Effector memory CD4-positive, alpha-beta T cell (primary cell): ENCODE results near the gene SOBP.
A peak's percentile ranks its signal among the peaks of the same experiment; 100 is the strongest.

Experiments used
- DNase-seq, 3 donors: peaks; one replicate each; pipeline ENCODE4 v3.0.0-alpha.2; 2020
- H3K27ac ChIP-seq: 2 replicates; pipeline ENCODE4 v1.7.0; 2013; ENCODE audit warnings: mild to moderate bottlenecking, low read length, moderate library complexity; ENCODE audit not compliant: insufficient read depth, poor library complexity, severe bottlenecking
- H3K27me3 ChIP-seq: replicated peaks from 2 replicates; pipeline ENCODE4 v1.7.0; 2013; ENCODE audit warnings: mild to moderate bottlenecking, low read length; ENCODE audit not compliant: insufficient read depth, control insufficient read depth, poor library complexity, severe bottlenecking
- H3K36me3 ChIP-seq: 2 replicates; pipeline ENCODE4 v1.7.0; 2013; ENCODE audit warnings: mild to moderate bottlenecking, low read length, moderate library complexity; ENCODE audit not compliant: control insufficient read depth, insufficient read depth
- H3K4me1 ChIP-seq: 2 replicates; pipeline ENCODE4 v1.7.0; 2013; ENCODE audit warnings: low read length, mild to moderate bottlenecking; ENCODE audit not compliant: control insufficient read depth, insufficient read depth, poor library complexity, severe bottlenecking
- H3K4me3 ChIP-seq: 2 replicates; pipeline ENCODE4 v1.7.0; 2013; ENCODE audit warnings: low read length, low read depth, mild to moderate bottlenecking; ENCODE audit not compliant: insufficient read depth, poor library complexity, severe bottlenecking
- H3K9me3 ChIP-seq: 2 replicates; pipeline ENCODE4 v1.7.0; 2013; ENCODE audit warnings: mild to moderate bottlenecking, low read length, moderate library complexity; ENCODE audit not compliant: control insufficient read depth
- total RNA-seq, 3 donors: gene quantifications; one replicate each; lab custom pipeline; 2026; lab: John Stamatoyannopoulos, UW

Gene SOBP
- 0.17 to 0.39 (median 0.26) reads per million in 3 donors for total RNA-seq

GRCh38 chr6:107489636-107490565 lies at the start of gene SOBP:
SOBP (plus strand) TSS chr6:107490117; CDS start chr6:107490617, 500 bp downstream.
- peak in 2 of 3 donors; percentile 11 to 14 for DNase-seq
- peaks cover 46% of the 10 kb centered on the region for H3K27me3 ChIP-seq
- peak within 1 kb of the TSS; percentile 76 for H3K4me3 ChIP-seq

DNA sequence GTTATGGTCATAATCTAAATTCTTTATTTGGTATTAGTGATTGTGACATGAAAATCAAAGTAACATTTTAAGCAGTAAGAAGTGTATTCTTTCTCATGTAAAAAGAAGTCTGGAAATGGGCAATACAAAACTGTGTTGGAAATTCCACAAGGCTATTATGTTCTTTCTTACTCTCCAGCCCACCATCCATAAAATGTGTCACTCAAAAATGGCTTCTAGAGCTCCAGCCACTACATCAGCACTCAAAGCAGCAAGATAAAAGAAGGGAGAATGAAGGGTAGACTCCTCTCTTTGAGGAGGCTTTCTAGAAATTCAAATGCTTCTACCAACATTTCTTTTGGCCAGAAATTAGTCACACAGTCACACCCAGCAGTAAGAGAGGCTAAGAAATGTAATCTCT lies 49.0 kb upstream of the SOBP start:
- H3K4me1 ChIP-seq = no peaks in the 10 kb centered on the region
- H3K4me3 ChIP-seq = no peak overlapping the region
- no peak overlapping the region for H3K27ac ChIP-seq
- H3K36me3 ChIP-seq = no peaks in the 10 kb centered on the region
- no peaks in the 10 kb centered on the region for H3K27me3 ChIP-seq
- no peak for DNase-seq
- H3K9me3 ChIP-seq = no peaks in the 10 kb centered on the region

More at GRCh38 chr6:107489636-107490565, at the start of gene SOBP:
- H3K4me1 ChIP-seq = peaks cover 30% of the 10 kb centered on the region
- H3K36me3 ChIP-seq = no peaks in the 10 kb centered on the region
- no peaks in the 10 kb centered on the region for H3K9me3 ChIP-seq
- H3K27ac ChIP-seq = no peak within 1 kb of the TSS

DNA sequence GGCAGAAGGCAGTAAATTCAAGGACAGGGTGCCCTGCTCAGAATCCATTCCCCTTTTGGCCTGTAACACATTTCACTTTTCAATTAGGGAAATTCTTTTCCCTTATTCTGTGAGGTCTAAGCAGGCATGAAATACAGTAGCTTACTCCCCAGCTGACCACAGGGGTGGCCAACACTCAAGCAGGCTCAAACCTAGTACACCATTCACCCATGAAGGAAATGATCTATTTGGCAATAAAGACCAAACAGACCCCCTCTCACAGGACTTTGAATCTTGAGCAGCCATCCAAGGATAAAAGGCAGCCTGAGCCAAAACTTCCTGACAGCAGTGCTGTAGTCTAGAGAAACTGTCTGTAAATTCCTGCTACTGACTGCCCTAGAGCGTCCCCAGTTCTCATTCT lies 48.2 kb upstream of the SOBP start:
- no peaks in the 10 kb centered on the region for H3K9me3 ChIP-seq
- H3K27ac ChIP-seq = no peak overlapping the region
- no peaks in the 10 kb centered on the region for H3K36me3 ChIP-seq
- no peaks in the 10 kb centered on the region for H3K4me1 ChIP-seq
- no peaks in the 10 kb centered on the region for H3K27me3 ChIP-seq
- no peak overlapping the region for H3K4me3 ChIP-seq
- DNase-seq = no peak

- no peaks in the 10 kb centered on the region for H3K9me3 ChIP-seq
- no peaks in the 10 kb centered on the region for H3K27me3 ChIP-seq
- H3K27ac ChIP-seq = no peak overlapping the region
- no peaks in the 10 kb centered on the region for H3K4me1 ChIP-seq
- H3K4me3 ChIP-seq = no peak overlapping the region
- no peak for DNase-seq
- no peaks in the 10 kb centered on the region for H3K36me3 ChIP-seq
Observed at GRCh38 chr6:107442938-107443607, 46.8 kb upstream of the SOBP start.

- H3K27ac ChIP-seq = no peak overlapping the region
- no peak overlapping the region for H3K4me3 ChIP-seq
- no peak for DNase-seq
- H3K9me3 ChIP-seq = no peaks in the 10 kb centered on the region
- H3K4me1 ChIP-seq = no peaks in the 10 kb centered on the region
- H3K36me3 ChIP-seq = no peaks in the 10 kb centered on the region
- H3K27me3 ChIP-seq = no peaks in the 10 kb centered on the region
Observed at GRCh38 chr6:107443608-107444267, 46.2 kb upstream of the SOBP start.

GRCh38 chr6:107444277-107444676 lies 45.6 kb upstream of the SOBP start:
- DNase-seq = no peak
- no peak overlapping the region for H3K4me3 ChIP-seq
- no peaks in the 10 kb centered on the region for H3K27me3 ChIP-seq
- H3K9me3 ChIP-seq = no peaks in the 10 kb centered on the region
- H3K36me3 ChIP-seq = no peaks in the 10 kb centered on the region
- no peak overlapping the region for H3K27ac ChIP-seq
- no peaks in the 10 kb centered on the region for H3K4me1 ChIP-seq

DNA sequence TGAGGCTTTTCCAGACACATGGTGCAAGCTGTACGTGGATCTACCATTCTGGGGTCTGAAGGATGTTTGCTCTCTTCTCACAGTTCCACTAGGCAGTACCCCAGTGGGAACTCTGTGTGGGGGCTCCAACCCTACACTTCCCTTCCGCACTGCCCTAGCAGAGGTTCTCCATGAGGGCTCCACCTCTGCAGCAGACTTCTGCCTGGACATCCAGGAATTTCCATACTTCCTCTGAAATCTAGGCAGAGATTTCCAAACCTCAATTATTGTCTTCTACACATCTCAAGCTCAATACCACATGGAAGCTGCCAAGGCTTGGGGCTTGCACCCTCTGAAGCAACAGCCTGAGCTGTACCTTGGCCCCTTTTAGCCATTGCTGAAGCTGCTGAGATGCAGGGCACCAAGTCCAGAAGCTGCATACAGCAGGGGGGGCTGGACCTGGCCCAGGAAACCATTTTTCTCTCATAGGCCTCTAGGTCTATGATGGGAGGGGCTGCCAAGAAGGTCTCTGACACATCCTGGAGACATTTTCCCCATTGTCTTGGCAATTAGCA lies 42.2 kb upstream of the SOBP start:
- no peaks in the 10 kb centered on the region for H3K27me3 ChIP-seq
- no peaks in the 10 kb centered on the region for H3K4me1 ChIP-seq
- no peaks in the 10 kb centered on the region for H3K36me3 ChIP-seq
- no peaks in the 10 kb centered on the region for H3K9me3 ChIP-seq
- no peak overlapping the region for H3K4me3 ChIP-seq
- H3K27ac ChIP-seq = no peak overlapping the region
- DNase-seq = no peak

- H3K27me3 ChIP-seq = no peaks in the 10 kb centered on the region
- no peaks in the 10 kb centered on the region for H3K4me1 ChIP-seq
- no peak overlapping the region for H3K27ac ChIP-seq
- H3K9me3 ChIP-seq = no peaks in the 10 kb centered on the region
- no peaks in the 10 kb centered on the region for H3K36me3 ChIP-seq
- no peak for DNase-seq
- no peak overlapping the region for H3K4me3 ChIP-seq
Observed at GRCh38 chr6:107448776-107449175, 41.1 kb upstream of the SOBP start.

- H3K27me3 ChIP-seq = no peaks in the 10 kb centered on the region
- H3K9me3 ChIP-seq = no peaks in the 10 kb centered on the region
- peak in 2 of 3 donors; percentile 2 for DNase-seq
- H3K4me1 ChIP-seq = peaks cover 6% of the 10 kb centered on the region
- H3K36me3 ChIP-seq = no peaks in the 10 kb centered on the region
- H3K4me3 ChIP-seq = peak overlapping the region; percentile 83
- peak overlapping the region; percentile 59 for H3K27ac ChIP-seq
Observed at GRCh38 chr6:107458672-107459282, 31.1 kb upstream of the SOBP start.
